Calu3 (cell line): Measurements from ENCODE around the gene CDH4. TPM values are rescaled to one million over a fixed set of nuclear protein-coding genes. Genes with fewer than 3 reads are reported as not detected.

ENCODE experiments used
- BruUV-seq: library from RNA; stranded (reverse); fragments of 400-500 nt; replicated peaks from 2 replicates; lab custom pipeline; 2021; lab: Mats Ljungman, UMichigan
- CTCF ChIA-PET: fragments of 300-600 bp; sonication (Branson Sonifier 250); formaldehyde crosslinking; loops from one replicate; lab custom pipeline; 2022; ENCODE audit warnings: antibody characterized with exemption; lab: Charles Lee
- DNase-seq: peaks from one replicate; pipeline ENCODE4 v3.0.0; 2022
- H3K27ac Mint-ChIP-seq: one replicate; pipeline ENCODE4 v1.8.0; 2022; ENCODE audit warnings: mixed read lengths; ENCODE audit not compliant: unreplicated experiment
- H3K27me3 Mint-ChIP-seq: one replicate; pipeline ENCODE4 v1.8.0; 2022; ENCODE audit warnings: mixed read lengths; ENCODE audit not compliant: unreplicated experiment
- H3K36me3 Mint-ChIP-seq: one replicate; pipeline ENCODE4 v1.8.0; 2022; ENCODE audit warnings: mild to moderate bottlenecking, moderate library complexity, mixed read lengths; ENCODE audit not compliant: insufficient read depth, unreplicated experiment
- H3K4me1 Mint-ChIP-seq: one replicate; pipeline ENCODE4 v1.8.0; 2022; ENCODE audit warnings: mild to moderate bottlenecking, low read depth, mixed read lengths; ENCODE audit not compliant: unreplicated experiment
- H3K4me3 Mint-ChIP-seq: one replicate; pipeline ENCODE4 v1.8.0; 2022; ENCODE audit warnings: mild to moderate bottlenecking, low read depth, moderate library complexity, mixed read lengths; ENCODE audit not compliant: unreplicated experiment
- H3K9me3 Mint-ChIP-seq: one replicate; pipeline ENCODE4 v1.8.0; 2022; ENCODE audit warnings: low read depth, mixed read lengths; ENCODE audit not compliant: unreplicated experiment
- intact Hi-C: fragments of 100-400 bp; cut with micrococcal nuclease; formaldehyde crosslinking; loops from one replicate; pipeline ENCODE4 v1.10.0; 2022; ENCODE audit not compliant: unreplicated experiment
- total RNA-seq: library from RNA; stranded (reverse); gene quantifications from 2 replicates; pipeline ENCODE4 v1.2.3, GENCODE V29; 2022
- TF ChIP-seq, protein P1 (sequence below): fragments of 200-600 bp; IDR thresholded peaks from one replicate; pipeline ENCODE4 v1.8.0; 2022; ENCODE audit warnings: antibody characterized with exemption; ENCODE audit not compliant: unreplicated experiment

CDH4 gene
- total RNA-seq, 1 experiment from 2014 or later, result not detected

DNA sequence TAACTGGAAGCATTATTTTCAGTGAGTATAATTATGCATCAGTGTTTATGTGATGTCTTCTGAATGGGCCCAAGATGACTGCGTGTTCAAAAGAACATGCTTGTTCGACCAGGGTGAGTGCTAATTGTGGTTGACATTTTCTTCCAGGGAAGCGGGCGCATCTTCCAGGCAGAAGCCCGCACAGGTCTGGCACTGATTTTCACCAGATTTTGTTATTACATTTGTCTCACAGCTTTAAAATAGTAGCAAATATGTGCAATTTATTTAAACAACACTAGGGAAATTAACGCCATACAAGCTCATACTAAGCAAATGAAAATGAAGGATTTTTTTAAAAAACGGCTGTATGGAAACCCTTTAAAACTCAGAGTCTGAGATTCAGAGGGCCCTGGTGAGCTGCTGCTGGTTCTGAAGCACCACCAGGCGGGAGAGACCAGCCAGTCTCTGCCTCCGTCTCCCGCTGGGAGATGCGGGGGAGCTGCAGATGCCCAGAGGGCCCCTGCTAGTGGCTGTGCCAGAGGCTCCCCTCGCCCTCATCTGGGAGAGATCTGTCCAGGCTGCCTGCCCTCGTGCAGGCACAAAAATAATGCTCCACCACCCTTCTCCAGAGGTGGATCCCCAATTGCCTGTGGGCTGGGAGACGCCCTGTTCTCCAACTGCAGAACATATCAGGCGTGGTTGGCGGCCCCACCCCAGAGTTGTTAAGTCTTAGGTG, 516.7 kb downstream of the CDH4 start:
- CTCF ChIA-PET, result interaction anchor here (0.6 kb wide), 1 partner anchor 75 kb away, joined by 6 read pairs; no protein-coding TSS in a partner anchor
- no TSS peak for BruUV-seq
- intact Hi-C loops, result no loop called here
- no peaks in the 10 kb centered on the region for H3K36me3 Mint-ChIP-seq
- DNase-seq, result no peak
- H3K27me3 Mint-ChIP-seq, result peaks cover 80% of the 10 kb centered on the region
- no peak overlapping the region for H3K27ac Mint-ChIP-seq
- TF ChIP-seq, protein P1, sequence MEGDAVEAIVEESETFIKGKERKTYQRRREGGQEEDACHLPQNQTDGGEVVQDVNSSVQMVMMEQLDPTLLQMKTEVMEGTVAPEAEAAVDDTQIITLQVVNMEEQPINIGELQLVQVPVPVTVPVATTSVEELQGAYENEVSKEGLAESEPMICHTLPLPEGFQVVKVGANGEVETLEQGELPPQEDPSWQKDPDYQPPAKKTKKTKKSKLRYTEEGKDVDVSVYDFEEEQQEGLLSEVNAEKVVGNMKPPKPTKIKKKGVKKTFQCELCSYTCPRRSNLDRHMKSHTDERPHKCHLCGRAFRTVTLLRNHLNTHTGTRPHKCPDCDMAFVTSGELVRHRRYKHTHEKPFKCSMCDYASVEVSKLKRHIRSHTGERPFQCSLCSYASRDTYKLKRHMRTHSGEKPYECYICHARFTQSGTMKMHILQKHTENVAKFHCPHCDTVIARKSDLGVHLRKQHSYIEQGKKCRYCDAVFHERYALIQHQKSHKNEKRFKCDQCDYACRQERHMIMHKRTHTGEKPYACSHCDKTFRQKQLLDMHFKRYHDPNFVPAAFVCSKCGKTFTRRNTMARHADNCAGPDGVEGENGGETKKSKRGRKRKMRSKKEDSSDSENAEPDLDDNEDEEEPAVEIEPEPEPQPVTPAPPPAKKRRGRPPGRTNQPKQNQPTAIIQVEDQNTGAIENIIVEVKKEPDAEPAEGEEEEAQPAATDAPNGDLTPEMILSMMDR, result no peak
- no peaks in the 10 kb centered on the region for H3K9me3 Mint-ChIP-seq
- no peak overlapping the region for H3K4me3 Mint-ChIP-seq
- no peaks in the 10 kb centered on the region for H3K4me1 Mint-ChIP-seq

DNA sequence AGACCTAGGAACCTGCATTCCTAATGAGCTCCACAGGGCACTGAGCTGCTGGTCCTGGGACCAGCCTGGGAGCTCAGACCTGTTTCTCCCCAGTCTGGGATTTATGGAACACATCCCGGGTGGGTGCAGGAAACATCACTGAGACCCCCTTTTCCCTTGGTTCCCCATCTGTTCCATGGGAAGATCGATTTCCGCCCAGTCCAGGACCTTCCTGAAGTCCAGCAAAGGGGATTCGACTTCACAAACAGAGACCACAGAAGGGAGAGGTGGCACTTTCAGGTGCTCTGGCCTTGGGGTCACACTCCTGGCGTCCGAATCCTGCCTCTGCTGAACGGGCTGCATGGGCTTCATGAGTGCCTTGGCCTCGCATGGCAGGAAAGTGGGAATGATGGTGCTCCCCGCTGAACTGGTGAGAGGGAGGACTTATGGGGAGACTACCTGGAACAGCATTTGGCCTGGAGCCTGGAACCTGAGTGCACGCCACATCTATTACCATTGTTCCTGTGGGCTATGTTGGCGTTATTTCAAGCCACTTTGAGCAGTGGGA, 517.3 kb downstream of the CDH4 start:
- Mint-ChIP-seq H3K27me3 (peaks cover 76% of the 10 kb centered on the region), H3K4me1 (no peaks in the 10 kb centered on the region)
- CTCF ChIA-PET, result interaction anchor here (0.6 kb wide), 1 partner anchor 76 kb away, joined by 6 read pairs; no protein-coding TSS in a partner anchor

DNA sequence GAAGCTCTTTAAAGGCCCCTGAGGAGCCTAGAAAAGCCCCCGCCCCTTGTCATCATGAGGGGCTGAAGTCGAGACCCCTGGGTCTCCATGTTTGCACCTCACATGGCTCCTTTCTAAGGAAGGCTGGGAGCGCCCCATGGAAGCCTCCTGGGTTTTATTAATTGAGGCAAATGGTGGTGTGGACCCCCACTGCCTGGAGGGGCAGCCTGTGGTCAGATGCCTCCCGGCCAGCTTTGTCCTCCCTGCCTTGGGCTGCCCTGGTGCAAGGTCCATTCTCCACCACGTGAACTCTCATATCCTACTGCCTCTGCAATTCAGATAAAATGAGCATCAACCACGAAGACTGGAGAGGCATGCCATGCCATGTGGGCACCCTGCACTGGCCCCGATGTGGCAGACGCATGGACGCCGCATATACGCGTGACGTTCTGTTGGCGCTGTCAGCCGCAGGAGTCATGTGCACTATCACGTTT, 518.1 kb downstream of the CDH4 start:
- no peak overlapping the region for H3K27ac Mint-ChIP-seq
- no peak for DNase-seq
- BruUV-seq, result no TSS peak
- H3K4me1 Mint-ChIP-seq, result no peaks in the 10 kb centered on the region
- intact Hi-C loops, result no loop called here
- CTCF ChIA-PET, result no interaction called here
- peaks cover 76% of the 10 kb centered on the region for H3K27me3 Mint-ChIP-seq
- no peaks in the 10 kb centered on the region for H3K9me3 Mint-ChIP-seq
- no peaks in the 10 kb centered on the region for H3K36me3 Mint-ChIP-seq
- TF ChIP-seq, protein P1, result no peak
- no peak overlapping the region for H3K4me3 Mint-ChIP-seq

More for the DNA sequence above, 517.3 kb downstream of the CDH4 start:
- DNase-seq, result no peak
- Mint-ChIP-seq H3K27ac (no peak overlapping the region), H3K9me3 (no peaks in the 10 kb centered on the region), H3K36me3 (no peaks in the 10 kb centered on the region), H3K4me3 (no peak overlapping the region)
- TF ChIP-seq, protein P1, result no peak
- BruUV-seq, result no TSS peak
- intact Hi-C loops, result no loop called here

DNA sequence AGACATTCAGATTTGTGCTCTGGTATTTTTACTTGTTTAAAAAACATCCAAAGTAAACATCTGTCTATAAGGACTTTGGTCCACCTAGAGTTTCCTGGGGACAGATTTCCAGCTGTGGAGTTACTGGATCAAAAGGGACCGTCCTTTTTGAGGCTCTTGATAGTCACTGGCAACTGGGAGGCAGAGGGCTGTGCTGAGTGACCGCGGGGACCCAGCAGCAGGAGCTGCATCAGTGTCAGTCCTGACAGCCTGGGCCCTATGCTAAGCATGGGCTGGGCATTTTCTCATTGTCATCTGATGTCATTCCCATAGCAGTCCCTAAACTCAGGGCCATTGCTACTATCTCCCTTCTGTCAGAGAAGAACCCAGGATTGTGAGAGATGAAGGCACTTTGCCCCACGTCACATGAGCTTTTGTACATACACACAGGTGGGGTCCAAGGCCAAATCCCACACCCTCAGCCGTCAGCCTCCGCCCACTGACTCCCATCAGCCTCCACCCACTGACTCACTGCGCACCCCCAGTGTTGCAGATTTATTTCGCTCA, 519.8 kb downstream of the CDH4 start:
- H3K36me3 Mint-ChIP-seq, result no peaks in the 10 kb centered on the region
- intact Hi-C loops, result no loop called here
- H3K27ac Mint-ChIP-seq, result no peak overlapping the region
- TF ChIP-seq, protein P1, result no peak
- BruUV-seq, result no TSS peak
- no peaks in the 10 kb centered on the region for H3K4me1 Mint-ChIP-seq
- DNase-seq, result no peak
- no peaks in the 10 kb centered on the region for H3K9me3 Mint-ChIP-seq
- no peak overlapping the region for H3K4me3 Mint-ChIP-seq
- peaks cover 76% of the 10 kb centered on the region for H3K27me3 Mint-ChIP-seq
- CTCF ChIA-PET, result no interaction called here
